ENCODE data around the gene DEXI.

DEXI gene

DNA sequence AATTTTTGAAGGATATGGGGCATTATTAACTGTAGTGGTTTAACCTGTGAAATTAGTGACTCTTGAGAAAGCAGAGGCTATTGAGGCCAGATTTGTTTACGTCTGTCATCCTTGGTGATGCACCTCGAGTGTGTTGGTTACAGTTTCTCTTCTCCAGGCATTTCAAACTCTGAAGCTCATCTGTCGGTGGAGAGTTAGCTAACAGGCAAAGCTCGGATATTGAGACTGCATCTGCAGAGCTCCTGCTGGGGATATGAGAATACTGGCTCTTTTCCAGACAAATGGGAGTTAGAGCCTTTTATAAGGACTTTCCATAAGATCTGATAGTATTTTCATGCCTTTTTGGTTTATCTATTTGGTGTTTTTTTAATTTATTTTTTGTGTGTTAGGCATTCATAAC, 8.8 kb upstream of the DEXI start:
- DNase-seq (ENCODE audit: low read depth), result no peak
- no peak overlapping the region for H3K4me3 ChIP-seq (ENCODE audit: low read depth, low read length)
- TF ChIP-seq, protein P1, sequence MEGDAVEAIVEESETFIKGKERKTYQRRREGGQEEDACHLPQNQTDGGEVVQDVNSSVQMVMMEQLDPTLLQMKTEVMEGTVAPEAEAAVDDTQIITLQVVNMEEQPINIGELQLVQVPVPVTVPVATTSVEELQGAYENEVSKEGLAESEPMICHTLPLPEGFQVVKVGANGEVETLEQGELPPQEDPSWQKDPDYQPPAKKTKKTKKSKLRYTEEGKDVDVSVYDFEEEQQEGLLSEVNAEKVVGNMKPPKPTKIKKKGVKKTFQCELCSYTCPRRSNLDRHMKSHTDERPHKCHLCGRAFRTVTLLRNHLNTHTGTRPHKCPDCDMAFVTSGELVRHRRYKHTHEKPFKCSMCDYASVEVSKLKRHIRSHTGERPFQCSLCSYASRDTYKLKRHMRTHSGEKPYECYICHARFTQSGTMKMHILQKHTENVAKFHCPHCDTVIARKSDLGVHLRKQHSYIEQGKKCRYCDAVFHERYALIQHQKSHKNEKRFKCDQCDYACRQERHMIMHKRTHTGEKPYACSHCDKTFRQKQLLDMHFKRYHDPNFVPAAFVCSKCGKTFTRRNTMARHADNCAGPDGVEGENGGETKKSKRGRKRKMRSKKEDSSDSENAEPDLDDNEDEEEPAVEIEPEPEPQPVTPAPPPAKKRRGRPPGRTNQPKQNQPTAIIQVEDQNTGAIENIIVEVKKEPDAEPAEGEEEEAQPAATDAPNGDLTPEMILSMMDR (IDR thresholded peaks at IDR 0.05; ENCODE audit: insufficient read depth, low read depth, low read length, missing control alignments), result no peak

DNA sequence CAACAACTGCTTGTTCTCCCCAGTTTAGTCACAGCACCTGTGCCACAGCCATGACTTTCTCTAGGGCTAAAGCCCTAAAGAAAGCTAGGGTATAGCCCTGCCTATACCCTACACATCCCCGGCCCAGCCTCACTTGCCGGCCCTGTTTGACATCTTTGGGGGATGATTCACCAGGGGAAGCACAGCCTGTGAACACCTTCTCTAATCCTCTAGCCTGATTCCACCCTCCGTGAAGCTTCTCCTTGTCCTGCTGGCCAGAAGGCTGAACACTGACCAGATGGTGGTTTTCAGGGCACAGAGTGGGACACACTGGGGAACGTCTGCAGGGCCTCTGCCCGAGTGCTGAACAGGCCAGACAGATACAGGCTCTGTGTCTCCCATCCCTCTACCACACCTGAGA, 8.1 kb upstream of the DEXI start:
- H3K4me3 ChIP-seq (ENCODE audit: low read depth, low read length), result no peak overlapping the region
- no peak for DNase-seq (ENCODE audit: low read depth)
- TF ChIP-seq, protein P1 (IDR thresholded peaks at IDR 0.05; ENCODE audit: insufficient read depth, low read depth, low read length, missing control alignments), result no peak

DNA sequence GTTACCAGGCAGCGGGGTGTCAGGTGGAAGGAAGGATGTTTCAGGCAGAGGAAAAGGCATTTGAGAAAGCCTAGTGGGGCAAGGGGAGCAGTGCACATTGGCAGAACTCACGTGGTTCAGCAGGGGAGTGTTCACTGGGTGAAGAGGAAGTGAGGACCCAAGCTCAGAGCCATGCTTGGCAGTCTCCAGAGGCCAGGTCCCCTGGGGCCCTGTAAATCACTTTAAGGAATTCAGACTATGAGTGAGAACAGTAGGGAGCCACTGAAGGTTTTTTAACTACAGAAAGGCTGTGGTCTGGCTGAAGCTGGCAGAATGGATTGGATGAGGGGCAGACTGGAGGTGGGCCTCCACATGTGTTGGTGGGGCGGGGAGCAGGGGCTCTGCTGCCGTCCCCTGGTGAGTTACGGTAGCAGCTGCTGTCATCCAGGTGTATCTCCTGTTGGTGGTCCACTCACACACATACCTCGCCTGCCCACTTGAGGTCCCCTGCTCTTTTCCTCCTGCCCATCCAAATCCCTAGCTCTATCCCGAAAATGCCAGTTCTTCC, 7.2 kb upstream of the DEXI start:
- DNase-seq (ENCODE audit: low read depth), result peak; percentile 89
- no peak overlapping the region for H3K4me3 ChIP-seq (ENCODE audit: low read depth, low read length)
- TF ChIP-seq, protein P1 (IDR thresholded peaks at IDR 0.05; ENCODE audit: insufficient read depth, low read depth, low read length, missing control alignments), result peak; percentile 23

DNA sequence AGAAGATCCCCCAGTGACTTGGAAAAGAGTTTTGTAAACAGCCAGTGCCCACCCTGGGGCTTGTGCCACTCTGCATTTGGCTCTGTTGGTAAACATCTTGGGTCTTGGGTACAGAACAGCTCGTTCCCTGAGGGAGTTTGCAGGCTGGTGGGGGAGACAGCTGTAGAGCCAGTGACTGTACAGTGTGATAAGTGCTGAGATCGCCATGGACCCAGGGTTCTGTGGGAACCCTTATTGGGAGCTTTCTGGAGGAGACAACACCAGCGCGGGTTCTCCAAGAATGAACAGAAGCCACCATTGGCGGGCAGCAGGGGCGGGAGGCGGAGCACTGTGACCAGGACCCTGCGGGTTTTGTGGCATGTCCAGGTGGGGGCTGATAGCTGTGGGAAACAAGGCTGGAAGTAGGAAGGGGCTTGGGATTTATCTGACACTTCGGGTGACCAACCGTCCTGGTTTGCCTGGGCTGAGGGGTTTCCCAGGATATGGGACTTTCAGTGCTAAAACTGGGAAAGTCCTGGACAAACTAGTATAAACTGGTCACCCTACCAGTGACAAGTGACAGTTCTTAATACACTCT, 5.0 kb upstream of the DEXI start:
- DNase-seq (ENCODE audit: low read depth), result no peak
- TF ChIP-seq, protein P1 (IDR thresholded peaks at IDR 0.05; ENCODE audit: insufficient read depth, low read depth, low read length, missing control alignments), result no peak
- H3K4me3 ChIP-seq (ENCODE audit: low read depth, low read length), result no peak overlapping the region

DNA sequence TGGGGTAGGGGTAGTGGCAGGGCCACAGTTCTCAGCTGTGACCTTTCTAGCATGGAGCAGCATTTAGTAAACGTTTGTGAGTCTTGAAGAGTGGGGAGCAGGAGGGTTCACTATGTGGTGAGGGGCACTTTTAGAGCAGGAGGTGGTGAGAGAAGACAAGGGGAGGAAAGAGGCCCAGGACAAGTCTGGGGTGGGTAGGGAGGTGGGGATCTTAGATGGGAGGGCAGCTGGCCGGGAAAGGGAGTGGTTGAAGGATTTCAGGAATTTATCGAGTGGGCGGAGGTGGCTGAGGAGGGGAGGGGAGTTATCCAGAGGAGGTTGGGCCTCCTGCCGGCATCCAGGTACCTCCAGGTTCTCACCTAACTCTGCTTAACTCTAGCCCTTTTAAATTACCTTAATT, 4.0 kb upstream of the DEXI start:
- DNase-seq (ENCODE audit: low read depth), result no peak
- TF ChIP-seq, protein P1 (IDR thresholded peaks at IDR 0.05; ENCODE audit: insufficient read depth, low read depth, low read length, missing control alignments), result no peak
- H3K4me3 ChIP-seq (ENCODE audit: low read depth, low read length), result no peak overlapping the region

DNA sequence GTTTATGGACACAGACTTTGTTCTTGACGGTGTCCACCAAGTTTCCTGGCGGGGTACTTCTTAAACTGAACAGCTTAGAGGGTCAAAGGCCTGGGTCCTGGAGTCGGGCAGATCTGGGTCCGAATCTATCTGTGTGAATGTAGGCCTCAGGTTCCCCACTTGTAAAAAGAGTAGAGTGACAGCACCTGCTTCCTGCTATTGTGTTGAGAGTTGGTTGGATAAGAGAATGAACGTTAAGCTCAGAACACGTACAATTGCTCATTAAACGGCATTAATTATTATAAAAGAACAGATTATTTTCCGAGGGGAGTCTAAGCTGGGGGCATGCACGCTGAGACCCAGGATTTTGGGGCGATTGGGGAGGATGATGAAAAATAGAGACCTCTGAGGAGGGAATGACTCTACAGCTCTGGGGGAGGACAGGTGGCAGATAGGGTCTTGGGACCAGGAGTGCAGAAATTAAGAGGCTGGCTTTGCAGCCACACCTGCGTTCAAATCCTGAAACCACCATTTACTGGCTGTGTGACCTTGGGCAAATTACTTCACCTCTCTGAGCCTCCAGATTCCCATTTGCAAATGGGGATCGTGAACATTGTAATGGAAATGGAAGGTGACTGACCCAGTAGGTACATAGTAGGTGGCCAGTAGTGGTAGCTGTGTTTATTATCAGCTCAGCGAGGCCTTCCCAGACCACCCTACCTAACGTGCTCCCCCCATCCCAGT, 3.0 kb upstream of the DEXI start:
- H3K4me3 ChIP-seq (ENCODE audit: low read depth, low read length), result peak overlapping the region; percentile 84

More for the DNA sequence above, 3.0 kb upstream of the DEXI start:
- no peak for DNase-seq (ENCODE audit: low read depth)
- TF ChIP-seq, protein P1 (IDR thresholded peaks at IDR 0.05; ENCODE audit: insufficient read depth, low read depth, low read length, missing control alignments), result no peak
